Dermis blood vessel endothelial cell (primary cell): ENCODE results near the gene CDHR3. TPM values are rescaled to one million over a fixed set of nuclear protein-coding genes. Genes with fewer than 3 reads are reported as not detected.
A peak's percentile ranks its signal among the peaks of the same experiment; 100 is the strongest.
"Not testable (repeated sequence)": the region's sequence is repeated elsewhere in the genome, so short reads cannot be mapped to it uniquely, and the experiment has no call there.

Source experiments
- DNase-seq: peaks from one replicate; pipeline ENCODE4 v3.0.0; 2010
- total RNA-seq: library from RNA; depleted of rRNA; stranded (reverse); fragments of >200 nt; gene quantifications from 2 replicates; pipeline ENCODE4 v1.2.3, GENCODE V29; 2014

CDHR3 gene
- total RNA-seq, 1 donor from 2014 or later = 0.51 TPM

- DNase-seq = no peak
These were observed 38.1 kb downstream of the CDHR3 start for GRCh38 chr7:106001196-106001595.

DNA sequence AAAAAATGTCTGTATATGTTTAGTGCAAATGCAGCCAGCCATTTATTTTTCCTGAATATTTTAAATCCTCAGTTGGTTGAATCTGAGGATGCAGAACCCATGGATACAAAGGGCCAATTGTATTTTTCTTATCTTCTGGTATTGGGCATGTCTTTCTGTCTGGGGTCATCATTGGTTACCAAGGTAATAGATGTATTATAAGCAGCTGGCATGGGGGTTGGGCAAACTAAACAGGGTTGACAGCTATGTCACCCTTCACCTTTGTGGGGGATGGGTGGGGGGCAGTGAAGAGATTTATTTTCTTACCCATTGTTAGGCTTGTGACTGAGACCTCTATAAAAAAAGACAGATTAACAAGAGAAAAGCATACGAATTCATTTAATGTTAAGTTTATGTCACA lies 38.8 kb downstream of the CDHR3 start:
- no peak for DNase-seq

DNA sequence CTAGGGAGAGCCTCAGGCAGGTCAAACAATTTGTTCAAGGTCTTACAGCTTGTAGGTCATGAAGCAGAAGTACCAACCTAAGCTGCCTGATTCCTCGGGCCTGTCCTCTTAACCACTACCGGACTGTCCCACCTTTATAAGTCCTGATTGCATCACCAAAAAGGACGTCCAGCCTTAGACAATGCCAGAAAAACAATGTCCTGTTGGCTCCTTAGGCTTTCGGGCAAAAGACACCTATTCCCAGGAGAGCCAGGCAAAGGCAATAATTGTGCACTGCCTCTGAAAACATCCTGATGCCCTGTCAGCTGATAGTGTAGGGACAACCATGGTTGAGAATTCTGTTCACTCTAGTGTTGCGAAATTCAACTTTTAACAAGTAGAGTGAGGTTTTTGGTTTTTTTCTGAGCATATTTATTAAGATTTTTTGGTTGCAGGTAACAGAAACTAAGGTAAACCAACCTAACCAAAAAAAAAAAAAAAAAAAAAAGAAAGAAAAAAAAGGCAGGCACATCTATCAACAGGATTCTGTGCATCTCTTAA lies 40.5 kb downstream of the CDHR3 start:
- no peak for DNase-seq

- no peak for DNase-seq
These were observed 43.8 kb downstream of the CDHR3 start for GRCh38 chr7:106006906-106007305.

DNA sequence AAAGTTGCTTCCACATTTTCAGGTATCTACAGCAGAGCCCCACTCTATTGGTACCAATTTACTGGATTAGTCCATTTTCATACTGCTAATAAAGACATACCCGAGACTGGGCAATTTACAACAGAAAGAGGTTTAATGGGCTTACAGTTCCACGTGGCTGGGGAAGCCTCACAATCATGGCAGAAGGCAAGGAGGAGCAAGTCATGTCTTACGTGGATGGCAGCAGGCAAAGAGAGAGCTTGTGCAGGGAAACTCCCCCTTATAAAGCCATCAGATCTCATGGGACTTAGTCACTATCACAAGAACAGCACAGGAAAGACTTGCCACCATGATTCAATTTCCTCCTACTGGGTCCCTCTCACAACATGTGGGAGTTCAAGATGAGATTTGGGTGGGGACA lies 44.7 kb downstream of the CDHR3 start:
- DNase-seq = not testable (repeated sequence)

GRCh38 chr7:106009503-106010226 lies 46.6 kb downstream of the CDHR3 start:
- peak; percentile 86 for DNase-seq

- DNase-seq = no peak
These were observed 47.3 kb downstream of the CDHR3 start for GRCh38 chr7:106010331-106010730.

DNA sequence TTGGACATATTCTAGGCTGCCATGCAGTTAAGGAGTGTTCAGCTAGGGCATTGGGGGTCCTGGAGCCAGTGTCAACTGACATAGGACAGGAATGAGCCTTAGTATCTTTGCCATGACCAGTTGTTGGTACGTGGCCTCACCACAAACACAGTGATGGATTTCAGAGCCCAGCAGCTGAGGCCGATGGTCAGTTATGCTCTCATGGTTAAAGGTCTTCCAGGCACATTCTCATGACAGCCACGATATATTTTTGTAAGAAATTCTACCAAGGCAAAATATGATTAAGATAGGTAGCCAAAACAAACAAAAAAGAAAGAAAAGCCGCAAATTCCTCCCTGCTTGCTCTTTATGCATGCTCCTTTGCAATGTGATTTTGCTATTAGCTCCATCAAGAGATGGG lies 47.8 kb downstream of the CDHR3 start:
- no peak for DNase-seq

- DNase-seq = no peak
These were observed 49.1 kb downstream of the CDHR3 start for GRCh38 chr7:106012184-106012583.

DNA sequence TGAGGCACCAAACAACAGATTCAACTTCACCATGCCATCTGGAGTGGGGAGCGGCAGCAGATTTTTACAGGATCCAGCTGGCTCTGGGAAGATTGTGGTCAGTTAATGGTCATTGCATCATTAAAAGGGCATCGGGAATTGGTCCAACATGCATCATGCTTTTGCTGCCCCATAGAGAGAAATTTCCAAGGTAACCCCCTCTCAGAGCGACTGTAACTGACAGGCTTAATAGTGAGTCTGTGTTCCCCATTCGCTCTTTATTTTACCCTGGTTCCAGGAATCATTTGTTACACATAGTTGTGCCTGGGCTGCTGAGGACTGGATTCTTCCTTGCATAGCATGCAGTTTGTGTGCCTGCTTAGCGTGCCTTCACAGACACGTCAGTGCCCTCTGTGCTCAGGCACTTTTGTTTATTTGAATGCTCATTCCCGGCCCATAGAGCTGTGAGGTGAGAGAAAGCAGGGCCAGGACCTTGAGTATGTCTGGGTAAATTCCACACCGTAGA lies 49.9 kb downstream of the CDHR3 start:
- no peak for DNase-seq

DNA sequence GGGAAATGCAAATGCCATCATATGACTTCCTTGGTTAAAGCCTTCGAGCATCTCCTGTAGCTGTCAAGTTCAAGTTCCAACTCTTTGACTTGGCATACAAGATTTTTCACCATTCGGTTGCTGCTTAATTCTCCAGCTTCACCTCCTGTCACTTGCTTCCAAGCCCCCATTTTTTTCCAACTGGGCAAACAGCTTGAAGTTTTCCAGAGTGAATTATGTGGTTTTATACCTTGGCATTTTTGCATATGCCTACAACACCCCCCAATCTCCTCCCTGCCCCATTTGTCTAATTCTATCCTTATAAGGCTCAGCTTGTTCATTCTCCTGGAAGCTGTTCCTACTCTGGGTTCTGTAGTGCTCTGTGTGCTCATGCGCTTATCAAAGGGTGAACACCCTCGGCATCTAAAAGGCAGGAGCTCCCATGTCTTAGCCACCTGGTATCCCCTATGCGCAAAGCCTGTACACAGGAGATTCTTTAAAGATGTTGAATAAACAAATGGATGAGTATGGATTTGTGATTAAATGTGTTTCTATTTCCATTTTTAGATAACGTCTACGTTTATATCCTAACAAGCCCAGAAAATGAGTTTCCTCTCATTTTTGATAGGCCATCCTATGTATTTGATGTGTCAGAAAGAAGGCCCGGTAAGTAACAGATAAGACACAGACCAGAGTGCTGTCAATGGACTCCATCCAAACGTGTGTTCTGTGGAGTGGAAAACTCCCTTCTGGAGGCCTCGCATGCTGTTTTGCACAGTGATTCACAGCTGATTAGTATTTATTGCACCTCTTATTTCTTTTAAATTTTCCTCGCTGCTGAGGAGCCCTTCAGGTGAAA lies 52.5 kb downstream of the CDHR3 start:
- no peak for DNase-seq

GRCh38 chr7:106016331-106016730 lies 53.3 kb downstream of the CDHR3 start:
- no peak for DNase-seq

DNA sequence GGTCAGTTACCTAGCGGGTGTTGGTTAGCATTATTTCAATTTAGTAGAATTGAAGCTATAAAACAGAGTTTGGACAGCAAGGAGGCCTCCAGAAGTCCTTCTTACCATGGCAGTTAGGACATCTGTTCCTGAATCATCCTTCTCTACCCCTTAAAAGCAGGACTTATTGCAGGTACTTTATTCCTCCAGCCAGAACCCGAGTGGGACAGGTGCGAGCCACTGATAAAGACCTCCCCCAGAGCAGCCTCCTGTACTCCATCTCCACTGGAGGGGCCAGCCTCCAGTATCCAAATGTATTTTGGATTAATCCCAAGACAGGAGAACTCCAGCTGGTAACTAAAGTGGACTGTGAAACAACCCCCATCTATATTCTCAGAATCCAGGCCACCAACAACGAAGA lies 54.6 kb downstream of the CDHR3 start:
- DNase-seq = no peak

DNA sequence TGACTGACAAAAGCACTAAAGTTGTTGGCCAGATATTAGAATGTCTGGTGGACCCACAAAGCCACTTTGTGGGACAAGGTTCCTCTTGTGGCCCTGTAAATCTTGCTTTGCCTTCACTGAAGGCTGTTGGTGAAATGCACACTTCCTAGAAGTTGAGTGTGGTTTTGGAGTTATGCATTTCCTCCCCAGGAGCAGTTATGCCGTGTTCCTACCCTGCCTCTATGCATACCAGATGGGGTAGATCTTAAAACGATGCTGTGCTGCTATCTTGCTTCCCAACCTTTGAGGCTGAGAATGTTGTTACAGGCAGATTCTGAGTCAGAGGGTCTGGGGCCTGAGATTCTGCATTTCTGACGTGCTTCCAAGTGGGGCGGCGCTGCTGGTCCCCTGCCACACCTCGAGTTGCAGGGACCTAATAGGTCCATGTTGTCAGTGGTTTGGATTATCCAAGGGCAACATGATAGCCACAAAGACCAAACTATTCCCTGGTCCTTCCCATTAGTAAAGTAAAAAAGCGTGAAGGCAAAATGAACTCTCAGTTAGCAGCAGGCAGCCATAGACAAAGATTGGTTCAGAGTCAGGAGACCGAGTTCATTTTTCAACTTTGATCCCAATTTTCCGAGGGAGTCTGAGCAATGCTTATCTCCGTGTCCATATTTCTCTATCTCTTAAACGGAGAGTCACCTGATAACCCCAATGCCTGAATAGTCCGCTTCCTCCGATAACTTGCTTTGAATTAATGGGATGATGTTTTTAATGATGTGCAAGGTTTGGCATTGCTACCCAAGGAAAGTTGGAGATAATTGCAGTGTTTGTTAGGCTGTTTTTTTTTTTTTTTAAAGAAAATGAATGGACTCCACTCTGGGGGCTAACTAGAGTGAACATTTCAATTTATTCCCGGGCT lies 55.8 kb downstream of the CDHR3 start:
- no peak for DNase-seq

GRCh38 chr7:106019470-106019820 lies 56.4 kb downstream of the CDHR3 start:
- DNase-seq = no peak

DNA sequence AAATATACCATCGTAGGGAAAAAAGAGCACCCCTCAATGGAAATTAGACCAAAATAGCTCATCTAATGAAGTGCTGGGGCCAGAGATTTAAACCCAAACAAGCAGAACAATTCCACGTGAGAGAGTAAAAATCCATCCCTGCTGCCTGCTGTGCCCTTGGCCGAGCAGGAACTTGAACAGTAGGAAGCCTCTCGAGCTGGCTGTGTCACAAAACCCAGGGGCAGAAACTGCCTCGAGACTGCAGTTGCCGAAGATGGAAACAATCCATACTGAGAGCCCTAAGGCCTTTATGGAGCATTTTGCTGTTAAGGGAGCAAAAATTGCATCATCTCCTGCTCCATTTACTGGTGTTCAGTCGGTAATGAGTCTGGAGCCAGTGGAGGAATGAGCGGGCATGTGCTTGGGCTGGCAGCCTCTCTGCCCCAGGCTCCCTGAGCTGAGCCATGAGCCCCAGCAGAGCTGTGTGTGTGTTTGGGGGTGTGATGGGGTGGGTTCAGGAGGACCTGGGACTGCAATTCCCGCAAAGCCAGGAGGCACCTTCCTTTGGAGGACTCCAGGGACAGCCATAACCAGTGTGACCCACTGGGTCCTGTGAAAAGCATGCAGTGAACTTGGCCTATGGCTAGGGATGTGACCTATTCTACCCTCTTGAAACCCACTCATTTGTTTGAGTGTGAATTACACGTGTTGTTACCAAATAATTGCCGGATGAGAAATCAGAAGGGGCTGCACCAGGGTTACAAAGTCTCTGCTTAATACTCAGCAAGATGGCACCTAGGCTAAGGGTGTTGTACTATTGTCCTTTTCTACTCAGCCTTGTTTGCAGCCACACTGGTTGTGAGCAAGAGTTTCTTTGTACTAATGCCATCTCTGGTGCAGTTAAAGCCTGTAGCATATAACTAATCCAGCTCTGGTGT lies 58.3 kb downstream of the CDHR3 start:
- DNase-seq = no peak

GRCh38 chr7:106022193-106022821 lies 59.2 kb downstream of the CDHR3 start:
- no peak for DNase-seq

- DNase-seq = no peak
These were observed 60.6 kb downstream of the CDHR3 start for GRCh38 chr7:106023369-106024322.

- no peak for DNase-seq
These were observed 63.0 kb downstream of the CDHR3 start for GRCh38 chr7:106026101-106026500.

DNA sequence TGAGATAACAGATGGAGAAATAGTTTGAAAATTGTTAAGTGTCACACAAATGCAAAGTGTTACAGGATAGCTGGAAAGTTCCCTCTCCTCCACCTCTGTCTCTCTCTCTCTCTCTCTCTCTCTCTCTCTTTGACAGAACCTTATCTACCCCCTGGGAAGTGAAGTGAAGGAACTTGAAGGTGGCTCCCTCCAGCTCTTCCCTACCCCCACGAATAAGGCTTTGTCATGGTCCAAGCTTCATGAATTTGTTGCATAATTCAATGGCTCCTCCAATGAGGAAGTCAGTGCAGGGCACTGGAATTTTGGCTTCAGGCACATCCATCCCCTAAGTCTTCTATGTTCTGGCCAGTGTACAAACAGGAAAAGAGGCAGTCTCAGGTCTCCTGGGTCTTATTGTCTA lies 66.4 kb downstream of the CDHR3 start:
- DNase-seq = no peak
